HG03135 (cell line): ENCODE measurements around the gene FAM221A.
"Not testable (repeated sequence)": the region's sequence is repeated elsewhere in the genome, so short reads cannot be mapped to it uniquely, and the experiment has no call there.

Experiments used
- ATAC-seq: cut with Tn5 transposase; IDR thresholded peaks from one replicate; pipeline ENCODE4 v1.9.1; 2021; ENCODE audit warnings: mild to moderate bottlenecking, moderate library complexity; ENCODE audit not compliant: unreplicated experiment

FAM221A gene

GRCh38 chr7:23698822-23699221 lies 18.8 kb downstream of the FAM221A start:
- no peak for ATAC-seq

- no peak for ATAC-seq
Measured at GRCh38 chr7:23700046-23700445, 20.0 kb downstream of the FAM221A start.

- no peak for ATAC-seq
Measured at GRCh38 chr7:23709081-23709750, 29.2 kb downstream of the FAM221A start.

- no peak for ATAC-seq
Measured at GRCh38 chr7:23710000-23710399, 30.0 kb downstream of the FAM221A start, which contains the start of gene STK31. TSS of gene STK31 (plus strand) at chr7:23710219. CDS start at chr7:23710286, 67 bp downstream.

GRCh38 chr7:23712368-23713284 lies 32.6 kb downstream of the FAM221A start:
- no peak for ATAC-seq

- ATAC-seq, result no peak
Measured at GRCh38 chr7:23713285-23714149, 33.5 kb downstream of the FAM221A start.

- ATAC-seq, result no peak
Measured at GRCh38 chr7:23714150-23714464, 34.1 kb downstream of the FAM221A start.

- ATAC-seq, result no peak
Measured at GRCh38 chr7:23714579-23714978, 34.6 kb downstream of the FAM221A start.

GRCh38 chr7:23715099-23715498 lies 35.1 kb downstream of the FAM221A start:
- no peak for ATAC-seq

- no peak for ATAC-seq
Measured at GRCh38 chr7:23717788-23718187, 37.8 kb downstream of the FAM221A start.

GRCh38 chr7:23721456-23721855 lies 41.5 kb downstream of the FAM221A start:
- no peak for ATAC-seq

GRCh38 chr7:23722587-23723216 lies 42.7 kb downstream of the FAM221A start:
- ATAC-seq, result not testable (repeated sequence)

GRCh38 chr7:23724113-23724512 lies 44.1 kb downstream of the FAM221A start:
- not testable (repeated sequence) for ATAC-seq

- ATAC-seq, result no peak
Measured at GRCh38 chr7:23742051-23742450, 62.1 kb downstream of the FAM221A start.

- ATAC-seq, result no peak
Measured at GRCh38 chr7:23743226-23743625, 63.2 kb downstream of the FAM221A start.

GRCh38 chr7:23746629-23747028 lies 66.6 kb downstream of the FAM221A start:
- no peak for ATAC-seq

- no peak for ATAC-seq
Measured at GRCh38 chr7:23751852-23752251, 71.9 kb downstream of the FAM221A start.
